K562 (cell line): ENCODE measurements around the gene CPN2. TPM values are rescaled to one million over a fixed set of nuclear protein-coding genes. Genes with fewer than 3 reads are reported as not detected.
A peak's percentile ranks its signal among the peaks of the same experiment; 100 is the strongest.

Experiments
- ARID4B ChIP-seq: sonication (generic); formaldehyde crosslinking; IDR thresholded peaks from 2 replicates; pipeline ENCODE4 v1.8.0; 2022; ENCODE audit warnings: mild to moderate bottlenecking, missing genetic modification reagents
- ATF1 ChIP-seq, 2 experiments: fragments of 450-650 bp in 1 of 2; IDR thresholded peaks; 2 replicates each; pipeline ENCODE4 v1.6.1; 2016; ENCODE audit warnings: missing compliant biosample characterization in 1 of 2, missing genetic modification characterization in 1 of 2
- CXXC5 ChIP-seq: fragments of 250-450 bp; sonication (Bioruptor Pico); IDR thresholded peaks from 2 replicates; pipeline ENCODE4 v1.8.0; 2022; ENCODE audit warnings: inconsistent platforms, mild to moderate bottlenecking, moderate library complexity
- DIDO1 ChIP-seq: fragments of 450-650 bp; IDR thresholded peaks from 2 replicates; pipeline ENCODE4 v1.6.1; 2016; ENCODE audit warnings: low read depth, missing biosample characterization, missing genetic modification characterization
- ERF ChIP-seq: fragments of 450-650 bp; formaldehyde crosslinking; IDR thresholded peaks from 2 replicates; pipeline ENCODE4 v1.4.0; 2020; ENCODE audit warnings: mild to moderate bottlenecking, mixed read lengths
- ETV5 ChIP-seq: sonication (generic); formaldehyde crosslinking; IDR thresholded peaks from 2 replicates; pipeline ENCODE4 v1.4.0; 2020; ENCODE audit warnings: low read depth, mild to moderate bottlenecking, missing genetic modification reagents
- FOXK2 ChIP-seq, 2 experiments: fragments of 450-650 bp; IDR thresholded peaks in 1 of 2; conservative IDR thresholded peaks in 1 of 2; 2 replicates each; pipeline ENCODE4 v1.6.1; 2016; ENCODE audit warnings: low read depth in 2 of 2, mild to moderate bottlenecking in 1 of 2
- HDAC1 ChIP-seq, 2 experiments: fragments of 450-650 bp; IDR thresholded peaks; 2 replicates each; pipeline ENCODE4 v1.6.1; 2016 to 2017; ENCODE audit warnings: inconsistent platforms in 1 of 2, mild to moderate bottlenecking in 1 of 2, moderate library complexity in 1 of 2
- HEY1 ChIP-seq: fragments of 250-450 bp; sonication (Bioruptor Pico); IDR thresholded peaks from 2 replicates; pipeline ENCODE4 v1.5.0; 2020; ENCODE audit warnings: mild to moderate bottlenecking, moderate library complexity, borderline replicate concordance
- HMG20B ChIP-seq: fragments of 250-450 bp; sonication (Bioruptor Pico); IDR thresholded peaks from 2 replicates; pipeline ENCODE4 v1.5.0; 2021; ENCODE audit warnings: mild to moderate bottlenecking
- NEUROD1 ChIP-seq: fragments of 150-350 bp; IDR thresholded peaks from 2 replicates; pipeline ENCODE4 v1.6.1; 2014; ENCODE audit warnings: borderline replicate concordance, low read length, low read depth; ENCODE audit not compliant: partially characterized antibody
- NFATC3 ChIP-seq: fragments of 450-650 bp; IDR thresholded peaks from 2 replicates; pipeline ENCODE4 v1.6.1; 2017; ENCODE audit warnings: mild to moderate bottlenecking
- RBFOX2 ChIP-seq: fragments of 200-400 bp; formaldehyde crosslinking; IDR thresholded peaks from 2 replicates; pipeline ENCODE4 v1.6.1; 2017; ENCODE audit warnings: low read depth, mild to moderate bottlenecking, low read length, moderate library complexity
- RBM25 ChIP-seq: fragments of 200-400 bp; formaldehyde crosslinking; IDR thresholded peaks from 2 replicates; pipeline ENCODE4 v1.6.1; 2018; ENCODE audit warnings: low read length, low read depth, moderate library complexity; ENCODE audit not compliant: severe bottlenecking
- SFPQ ChIP-seq: fragments of 200-400 bp; formaldehyde crosslinking; IDR thresholded peaks from 2 replicates; pipeline ENCODE4 v1.6.1; 2017; ENCODE audit warnings: mild to moderate bottlenecking, low read depth, low read length, moderate library complexity
- SMAD4 ChIP-seq: fragments of 250-450 bp; sonication (Bioruptor Pico); conservative IDR thresholded peaks from 2 replicates; pipeline ENCODE4 v1.8.0; 2021; ENCODE audit warnings: inconsistent platforms, mild to moderate bottlenecking, moderate library complexity
- STAG1 ChIP-seq: sonication (generic); formaldehyde crosslinking; IDR thresholded peaks from 2 replicates; pipeline ENCODE4 v1.5.0; 2020; ENCODE audit warnings: missing genetic modification reagents, borderline replicate concordance
- TRIM28 ChIP-seq: fragments of 450-650 bp; IDR thresholded peaks from 2 replicates; pipeline ENCODE4 v1.6.1; 2017
- ZNF347 ChIP-seq: fragments of 450-650 bp; formaldehyde crosslinking; IDR thresholded peaks from 2 replicates; pipeline ENCODE4 v1.4.0; 2020; ENCODE audit warnings: low read depth, mild to moderate bottlenecking, moderate library complexity
- ZNF431 ChIP-seq: sonication (generic); formaldehyde crosslinking; IDR thresholded peaks from 2 replicates; pipeline ENCODE4 v1.8.0; 2022; ENCODE audit warnings: mild to moderate bottlenecking, missing genetic modification reagents
- ZNF436 ChIP-seq: fragments of 250-450, 450-650 bp; sonication (Bioruptor Pico); formaldehyde crosslinking; IDR thresholded peaks from 2 replicates; pipeline ENCODE4 v1.7.0; 2020; ENCODE audit warnings: mild to moderate bottlenecking
- ZNF589 ChIP-seq: fragments of 200-800 bp; sonication (Bioruptor generic); IDR thresholded peaks from 2 replicates; pipeline ENCODE4 v1.6.1; 2016; ENCODE audit warnings: low read depth, missing genetic modification characterization, missing compliant biosample characterization
- polyA plus RNA-seq, 8 experiments: library from polyadenylated mRNA; depleted of rRNA in 4 of 8; stranded (reverse) in 5 of 8; unstranded in 3 of 8; fragments of >200 nt; fragmentation: Nextera tagmentation in 2 of 8; fragmentation: Illumina TruSeq in 1 of 8; extraction: Ambion mirVana in 2 of 8; extraction: Trizol in 1 of 8; gene quantifications; 2 replicates each; pipeline versions ENCODE4 v1.2.1 to v1.2.3, GENCODE V29; 2011 to 2014; ENCODE audit warnings: inconsistent platforms in 1 of 8, missing spikeins in 1 of 8
- total RNA-seq, 7 experiments: library from RNA; depleted of rRNA in 6 of 7; stranded (reverse); fragments of >200 nt in 6 of 7; fragmentation: Illumina TruSeq in 2 of 7; extraction: Trizol in 2 of 7; gene quantifications; 2 replicates each; pipeline versions ENCODE4 v1.2.1 to v1.2.3, GENCODE V29; 2011 to 2021; ENCODE audit warnings: low replicate concordance in 1 of 7

Gene CPN2
- total and polyA plus RNA-seq, 9 of the 15 experiments (the other 6 are each of a cell fraction or from before 2014, with no cell fraction given), result not detected

GRCh38 chr3:194315088-194315964 is 35.8 kb downstream of the CPN2 start (continued):
- TF ChIP-seq FOXK2 (conservative IDR thresholded peaks at IDR 0.05 in 1 of 2, IDR thresholded peaks at IDR 0.05 in 1 of 2; ENCODE audit: low read depth in 2 of 2), result no peak
- TF ChIP-seq STAG1 (CRISPR knock-in tag), result peak; percentile 99
- no peak for TF ChIP-seq NEUROD1
- no peak for TF ChIP-seq HMG20B (CRISPR knock-in tag)
- TF ChIP-seq NFATC3, result no peak
- no peak for TF ChIP-seq ZNF347 (CRISPR knock-in tag)
- TF ChIP-seq RBFOX2, result peak; percentile 78
- 0 out of 2 replicates have a peak, but pooled peaks have one; percentile 35 for TF ChIP-seq ZNF431 (CRISPR knock-in tag)
- TF ChIP-seq ARID4B (CRISPR knock-in tag), result no peak
- TF ChIP-seq CXXC5 (CRISPR knock-in tag), result peak; percentile 78
- 0 out of 2 replicates have a peak, but pooled peaks have one; percentile 45 for TF ChIP-seq ETV5 (CRISPR knock-in tag)
- TF ChIP-seq TRIM28, result no peak
- TF ChIP-seq ATF1 (CRISPR knock-in tag; IDR thresholded peaks at IDR 0.05), result no peak
- peak; percentile 77 for TF ChIP-seq ATF1 (tag; IDR thresholded peaks at IDR 0.05)
- 0 out of 4 replicates have a peak, but pooled peaks of 1 of the 2 experiments have one; percentile 28 for TF ChIP-seq HDAC1 (IDR thresholded peaks at IDR 0.05)
- TF ChIP-seq ZNF436, result peak; percentile 73
- TF ChIP-seq DIDO1, result no peak
- TF ChIP-seq SMAD4, result peak; percentile 78; the same call in 1 of the 2 replicates
- no peak for TF ChIP-seq HEY1 (CRISPR knock-in tag)
- peak; percentile 56 for TF ChIP-seq RBM25
- peak; percentile 55; the same call in 1 of the 2 replicates for TF ChIP-seq ZNF589 (CRISPR knock-in tag)
- no peak for TF ChIP-seq SFPQ
- TF ChIP-seq ERF, result 0 out of 2 replicates have a peak, but pooled peaks have one; percentile 43
